ENCODE results near the gene AKR7A2.
"Not testable (repeated sequence)": the region's sequence is repeated elsewhere in the genome, so short reads cannot be mapped to it uniquely, and the experiment has no call there.

The AKR7A2 gene

DNA sequence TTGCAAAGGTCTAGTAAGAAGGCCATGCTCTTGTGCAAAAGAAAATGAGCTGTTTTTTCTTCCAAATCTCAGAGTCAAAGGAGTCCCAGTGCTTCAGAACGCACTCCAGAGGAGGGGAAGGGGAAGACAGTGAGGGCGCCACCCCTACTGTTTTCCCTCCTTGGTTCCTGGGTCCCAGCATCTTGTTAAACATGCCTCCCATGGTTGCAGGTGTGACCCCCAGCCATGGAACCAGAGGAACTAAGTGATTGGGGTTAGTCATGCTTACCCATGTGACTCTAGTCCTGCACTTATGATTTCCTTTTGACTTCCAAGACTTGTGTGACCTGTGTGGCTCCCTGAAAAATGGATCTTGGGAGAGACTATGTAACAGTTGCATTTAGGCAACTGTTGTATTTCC, 17.3 kb downstream of the AKR7A2 start:
- DNase-seq: no peak

DNA sequence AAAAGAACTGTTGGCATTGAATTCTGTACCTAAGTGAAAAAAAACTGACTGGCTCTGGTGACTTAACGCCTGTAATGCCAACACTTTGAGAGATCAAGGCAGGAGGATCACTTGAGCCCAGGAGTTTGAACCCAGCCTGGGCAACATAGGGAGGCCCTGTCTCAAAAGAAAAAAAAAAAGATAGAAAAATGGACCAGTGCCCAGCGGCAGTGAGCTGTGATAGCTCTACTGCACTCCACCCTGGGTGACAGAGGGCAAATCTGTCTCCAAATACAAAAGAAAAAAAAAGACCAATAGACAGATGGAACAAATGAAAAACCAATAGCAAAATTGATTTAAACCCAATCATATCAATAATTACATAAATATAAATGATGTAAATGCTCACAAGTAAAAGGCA, 22.7 kb downstream of the AKR7A2 start:
- no peak for DNase-seq

DNA sequence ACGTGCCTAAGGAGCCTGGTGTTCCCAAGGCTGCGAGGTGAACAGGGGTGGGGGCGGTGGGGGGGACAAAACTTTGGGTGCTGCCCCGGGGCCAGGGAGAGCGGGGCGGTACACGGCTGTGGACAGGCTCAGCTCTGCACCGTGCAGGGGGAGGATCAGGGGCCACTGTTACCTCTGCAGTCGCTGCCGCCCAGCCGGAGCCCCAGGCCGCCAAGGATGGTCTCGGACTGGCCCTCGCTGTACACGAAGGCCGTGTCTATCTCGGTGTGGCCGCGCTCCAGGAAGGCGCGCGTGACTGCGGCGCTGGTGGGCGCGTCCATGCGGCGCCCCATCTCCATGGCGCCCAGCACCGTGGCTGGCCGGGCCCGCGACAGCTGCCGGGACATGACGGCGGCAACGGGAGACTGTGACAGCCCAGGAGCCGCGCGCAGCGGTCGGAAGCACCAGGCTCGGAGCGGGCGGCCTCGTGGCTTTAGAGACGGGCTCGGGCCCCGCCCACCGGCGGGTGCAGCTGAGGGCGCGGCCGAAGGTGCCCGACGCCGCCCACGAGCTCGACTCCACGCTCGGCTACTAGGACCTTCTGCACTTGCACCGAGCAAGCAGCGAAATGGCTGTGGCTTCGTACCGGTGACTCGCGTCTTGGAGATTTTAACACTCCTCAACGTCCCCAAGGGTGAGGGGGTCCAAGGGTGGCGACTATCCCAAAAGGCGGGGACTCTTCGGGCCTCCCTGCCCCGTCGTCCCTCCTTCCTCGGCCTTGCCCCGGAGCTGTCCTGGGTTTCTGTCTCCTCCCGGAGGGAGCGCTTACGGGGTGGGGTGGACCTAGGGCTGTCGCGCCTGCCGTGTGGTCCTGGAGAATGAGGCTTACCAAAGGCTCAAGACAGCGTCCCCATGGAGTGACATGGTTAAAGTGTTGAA, 23.4 kb downstream of the AKR7A2 start, which contains the start of gene AKR7A3:
Gene AKR7A3, minus strand, starts transcription at position 447 of the 918 bp plus-strand sequence. Its CDS starts 61 bp downstream, at position 386.
- not testable (repeated sequence) for DNase-seq

DNA sequence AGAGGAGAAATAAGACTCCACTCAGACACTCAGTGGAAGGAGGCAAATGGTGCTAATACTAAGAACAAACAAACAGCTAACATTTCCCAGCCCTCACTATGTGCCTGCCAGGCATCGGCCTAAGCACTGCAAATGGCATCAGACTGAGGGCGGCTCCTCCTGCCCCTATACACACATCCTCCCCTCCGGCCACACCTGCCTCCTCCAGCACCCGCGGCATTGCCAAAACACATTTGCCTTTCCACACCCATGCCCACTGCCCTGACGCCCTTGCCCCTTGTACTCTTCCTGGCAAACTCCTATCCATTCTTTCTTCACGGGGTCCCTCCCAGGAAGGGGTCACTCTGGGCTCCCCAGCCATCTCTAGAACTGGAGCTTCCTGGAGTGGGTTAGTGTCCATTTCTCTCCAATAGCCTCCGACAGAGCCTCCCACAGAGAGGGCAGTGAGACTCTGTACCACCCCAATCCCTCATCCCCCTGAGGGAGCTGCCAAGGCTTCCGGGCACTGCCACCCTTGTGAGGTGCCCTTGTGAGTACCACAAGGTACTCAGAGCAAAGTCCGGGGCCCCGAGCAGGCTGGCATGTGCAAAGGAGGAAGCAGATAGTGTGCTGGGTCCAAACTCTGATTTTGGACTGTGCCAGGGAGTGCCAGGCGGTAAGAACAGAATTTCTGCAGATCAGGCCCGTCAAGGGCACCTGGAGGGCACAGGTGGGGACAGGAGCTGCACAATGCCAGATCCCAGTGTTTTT, 24.3 kb downstream of the AKR7A2 start:
- DNase-seq: no peak

GRCh38 chr1:19285807-19286206, 26.1 kb downstream of the AKR7A2 start:
- DNase-seq: not testable (repeated sequence)

- DNase-seq: not testable (repeated sequence)
These were observed 26.6 kb downstream of the AKR7A2 start for GRCh38 chr1:19285366-19285765.

GRCh38 chr1:19284881-19285280, 27.1 kb downstream of the AKR7A2 start:
- no peak for DNase-seq

GRCh38 chr1:19283891-19284290, 28.1 kb downstream of the AKR7A2 start:
- DNase-seq: no peak

GRCh38 chr1:19274636-19275035, 37.3 kb downstream of the AKR7A2 start:
- no peak for DNase-seq

DNA sequence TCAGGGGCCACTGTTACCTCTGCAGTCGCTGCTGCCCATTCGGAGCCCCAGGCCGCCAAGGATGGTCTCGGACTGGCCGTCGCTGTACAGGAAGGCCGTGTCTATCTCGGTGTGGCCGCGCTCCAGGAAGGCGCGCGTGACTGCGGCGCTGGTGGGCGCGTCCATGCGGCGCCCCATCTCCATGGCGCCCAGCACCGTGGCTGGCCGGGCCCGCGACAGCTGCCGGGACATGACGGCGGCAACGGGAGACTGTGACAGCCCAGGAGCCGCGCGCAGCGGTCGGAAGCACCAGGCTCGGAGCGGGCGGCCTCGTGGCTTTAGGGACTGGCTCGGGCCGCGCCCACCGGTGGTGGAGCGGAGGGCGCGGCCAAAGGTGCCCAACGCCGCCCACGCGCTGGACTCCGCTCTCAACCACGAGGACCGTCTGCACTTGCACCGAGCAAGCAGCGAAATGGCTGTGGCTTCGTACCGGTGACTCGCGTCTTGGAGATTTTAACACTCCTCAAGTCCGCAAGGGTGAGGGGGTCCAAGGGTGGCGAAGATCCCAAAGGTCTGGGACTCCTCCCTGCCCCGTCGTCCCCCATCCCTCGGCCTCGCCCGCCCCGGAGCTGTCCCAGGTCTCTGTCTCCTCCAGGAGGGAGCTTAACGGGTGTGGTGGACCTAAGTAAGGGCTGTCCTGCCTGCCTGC, 38.0 kb downstream of the AKR7A2 start:
- not testable (repeated sequence) for DNase-seq

DNA sequence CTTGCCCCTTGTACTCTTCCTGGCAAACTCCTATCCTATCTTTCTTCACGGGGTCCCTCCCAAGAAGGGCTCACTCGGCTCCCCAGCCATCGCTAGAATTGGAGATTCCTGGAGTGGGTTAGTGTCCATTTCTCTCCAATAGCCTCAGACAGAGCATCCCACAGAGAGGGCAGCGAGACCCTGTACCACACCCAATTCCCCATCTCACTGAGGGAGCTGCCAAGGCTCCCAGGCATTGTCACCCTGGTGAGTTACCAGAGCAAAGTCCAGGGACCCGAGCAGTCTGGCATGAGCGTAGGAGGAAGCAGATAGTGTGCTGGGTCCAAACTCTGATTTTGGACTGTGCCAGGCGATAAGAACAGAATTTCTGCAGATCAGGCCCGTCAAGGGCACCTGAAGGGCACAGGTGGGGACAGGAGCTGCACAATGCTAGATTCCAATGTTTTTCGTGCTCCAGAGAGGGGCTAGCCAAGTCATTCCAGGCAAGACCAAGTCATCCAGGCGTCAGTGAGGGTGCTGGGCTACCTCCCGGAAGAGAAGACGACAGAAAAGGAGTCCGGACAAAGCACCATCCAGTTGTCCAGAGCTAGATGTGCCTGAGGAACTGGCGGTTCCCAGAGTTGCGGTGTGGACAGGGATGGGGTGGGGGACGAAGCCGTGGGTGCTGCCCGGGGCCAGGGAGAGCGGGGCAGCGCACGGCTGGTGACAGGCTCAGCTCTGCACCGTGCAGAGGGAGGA, 38.7 kb downstream of the AKR7A2 start:
- DNase-seq: no peak

- DNase-seq: no peak
These were observed 39.9 kb downstream of the AKR7A2 start for GRCh38 chr1:19272064-19272463.

DNA sequence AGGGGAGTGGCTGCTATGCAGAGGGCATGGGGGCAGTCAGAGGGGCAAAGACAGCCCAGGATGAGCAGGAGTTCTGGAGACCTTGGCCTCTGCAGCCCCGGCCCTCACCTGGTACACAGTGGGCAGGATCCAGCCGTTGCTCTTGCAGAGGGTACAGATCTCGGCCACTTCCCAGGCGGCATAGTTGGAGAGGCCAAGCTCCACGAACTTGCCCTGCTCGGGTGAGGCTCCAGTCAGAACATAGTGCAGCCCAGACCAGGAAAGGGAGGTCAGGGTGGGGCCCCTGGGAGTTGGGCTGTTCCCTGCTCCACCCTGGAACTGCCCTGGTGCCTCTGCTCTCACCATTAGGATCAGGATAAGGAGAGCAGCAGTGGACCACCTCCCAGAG, 41.6 kb downstream of the AKR7A2 start:
- not testable (repeated sequence) for DNase-seq

DNA sequence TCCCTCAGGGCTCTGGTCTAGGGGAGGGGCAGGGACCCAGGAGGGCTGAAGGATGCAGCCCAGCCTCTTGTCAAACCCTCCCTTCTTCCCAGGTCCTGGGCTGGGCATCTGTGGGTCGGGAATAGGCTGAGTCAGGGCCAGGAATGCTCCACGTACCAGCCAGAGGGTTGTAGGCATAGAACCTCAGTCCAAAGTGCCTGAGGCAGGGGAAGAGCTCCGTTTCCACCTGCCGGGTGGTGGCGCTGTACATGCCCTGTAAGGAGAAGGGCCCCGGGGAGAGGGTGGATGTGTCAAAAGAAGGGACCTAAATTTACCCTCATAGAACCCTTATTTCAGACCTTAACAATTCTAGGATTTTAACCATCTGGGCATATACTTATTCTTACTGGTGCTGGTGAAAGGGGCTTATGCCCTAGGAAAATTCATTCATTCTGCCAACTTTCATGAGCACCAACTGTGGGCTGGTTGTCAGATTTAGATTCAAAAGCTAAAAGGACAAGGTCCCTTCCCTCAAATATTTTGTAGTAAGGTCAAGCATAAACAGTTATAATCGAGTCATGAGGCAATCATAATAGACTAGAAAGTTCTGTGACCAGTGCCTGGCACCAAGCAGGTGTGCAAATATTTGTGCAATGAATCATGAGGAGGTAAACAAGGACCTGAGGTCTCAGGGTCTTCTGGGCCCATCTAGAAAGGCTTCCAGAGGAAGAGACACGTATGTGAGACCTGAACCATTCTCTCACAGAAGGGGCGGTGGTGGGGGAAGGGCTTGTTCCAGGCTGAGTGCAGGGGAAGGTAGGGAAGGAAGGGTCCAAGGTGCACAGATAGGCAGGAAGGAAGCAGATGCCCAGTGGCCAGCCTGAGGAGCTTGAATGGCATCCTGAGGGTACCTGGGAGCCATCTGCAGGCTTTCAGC, 42.3 kb downstream of the AKR7A2 start:
- not testable (repeated sequence) for DNase-seq

DNA sequence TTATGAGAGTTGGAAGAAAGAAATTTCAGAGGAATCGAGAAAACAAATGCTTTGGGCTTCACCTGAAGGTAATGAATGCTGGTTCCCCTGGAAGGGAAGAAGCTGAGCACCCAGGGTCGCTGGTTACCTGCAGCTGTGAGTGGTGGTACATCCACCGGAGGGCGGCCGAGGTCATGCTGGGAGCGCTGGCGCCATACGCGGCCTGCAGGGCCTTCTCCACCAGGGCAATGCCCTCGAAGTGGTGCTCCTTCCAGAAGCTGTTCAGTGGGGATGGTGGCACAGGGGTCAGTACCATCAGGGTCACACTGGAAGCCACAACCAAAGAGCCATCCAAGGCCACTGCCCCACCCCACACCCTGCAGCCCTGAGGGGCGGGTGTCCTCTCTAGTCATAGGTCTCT, 43.5 kb downstream of the AKR7A2 start:
- DNase-seq: no peak

DNA sequence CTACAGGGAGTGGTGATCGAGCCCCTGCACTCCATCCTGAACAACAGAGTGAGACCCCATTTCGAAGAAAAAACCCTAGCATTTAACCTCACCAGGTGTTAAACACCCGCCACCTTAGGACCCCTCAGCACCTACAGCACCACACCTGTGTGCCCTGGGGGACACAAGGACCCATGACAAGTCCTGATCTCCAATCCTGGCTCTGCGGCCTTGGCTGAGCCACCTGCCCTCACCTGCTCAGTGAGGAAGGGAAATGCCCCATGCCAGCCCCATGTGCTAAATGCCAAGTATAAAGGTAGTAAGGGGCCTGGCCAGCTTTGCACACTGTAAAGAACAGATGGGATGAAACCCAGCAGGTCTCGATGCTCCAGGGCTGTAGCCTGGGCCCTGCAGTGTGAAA, 49.2 kb downstream of the AKR7A2 start:
- DNase-seq: no peak

DNA sequence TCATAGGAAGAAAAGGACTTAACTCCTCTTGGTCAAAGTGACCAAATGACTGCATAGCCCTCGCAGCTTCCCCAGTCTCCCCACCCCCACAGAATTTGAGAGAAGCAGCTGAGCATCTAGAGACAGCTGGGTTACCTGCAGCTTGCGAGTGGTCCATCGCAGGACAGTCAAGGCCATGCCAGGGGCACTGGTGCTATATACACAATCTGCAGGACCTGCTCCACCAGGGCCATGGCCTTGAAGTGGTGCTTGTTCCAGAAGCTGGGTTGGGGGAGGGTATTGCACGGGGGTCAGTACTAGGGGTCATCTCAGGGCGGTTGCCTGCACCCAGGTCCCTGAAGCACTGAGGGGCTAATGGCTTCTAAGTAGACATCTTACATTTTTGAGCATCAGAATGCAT, 49.9 kb downstream of the AKR7A2 start:
- DNase-seq: no peak

GRCh38 chr1:19260211-19261138, 51.5 kb downstream of the AKR7A2 start:
- peak in 1 of 2 experiments; percentile 4 for DNase-seq

GRCh38 chr1:19258353-19258752, 53.6 kb downstream of the AKR7A2 start:
- no peak for DNase-seq

Measured in NCI-H524 (cell line).